ENCODE results near the gene KIZ.

The KIZ gene

DNA sequence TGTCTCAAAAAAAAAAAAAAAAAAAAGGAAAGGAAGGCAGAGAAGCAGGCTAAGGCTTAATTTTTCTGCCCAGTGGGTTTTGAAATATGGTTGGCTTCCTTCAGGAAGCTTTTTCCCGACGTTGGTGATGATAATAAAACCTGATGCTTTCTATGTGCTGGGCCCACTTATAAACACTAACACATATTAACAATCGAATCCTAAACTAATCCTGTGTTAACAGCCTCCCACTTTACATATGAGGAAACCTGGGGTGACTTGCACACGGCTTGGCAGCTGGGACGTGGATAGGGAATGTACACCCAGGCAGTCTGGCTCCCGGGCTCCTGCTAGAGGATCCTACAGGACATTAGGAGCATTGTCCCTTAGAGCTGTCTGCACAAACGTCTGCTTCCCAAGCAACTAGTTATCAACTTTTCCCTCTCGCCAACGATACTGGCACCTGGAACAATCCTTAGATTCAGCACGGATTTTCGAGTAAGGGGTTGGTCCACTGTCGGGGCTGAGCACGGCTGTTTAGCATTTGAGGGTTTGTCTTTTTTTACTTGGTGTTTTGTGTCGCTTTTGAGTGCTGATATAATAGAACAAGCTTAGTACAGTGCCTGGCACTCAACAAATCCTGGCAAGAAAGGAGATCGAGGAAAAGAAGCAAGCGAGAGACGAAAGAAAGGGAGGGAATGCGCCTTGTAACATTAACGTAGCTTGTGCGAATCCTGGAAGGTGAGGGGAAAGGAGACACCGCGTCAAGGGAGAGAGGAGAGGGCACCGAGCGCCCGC is 622 bp upstream of the KIZ start:
- Histone ChIP-seq H3K9me3 (ENCODE audit: control insufficient read depth, insufficient read depth, low read length) (0 out of 2 replicates have a peak, but pooled peaks cover 3% of the 10 kb centered on the region), H3K4me1 (ENCODE audit: control insufficient read depth, insufficient read depth, low read length) (peaks cover 24% of the 10 kb centered on the region), H3K9ac (ENCODE audit: low read depth, low read length) (0 out of 2 replicates have a peak overlapping the region, but pooled peaks have one; percentile 29), H3K27me3 (ENCODE audit: control insufficient read depth, insufficient read depth, low read length) (no peaks in the 10 kb centered on the region), H3K27ac (ENCODE audit: low read depth, low read length) (peak overlapping the region; percentile 35), H3K4me3 (ENCODE audit: low read depth, low read length) (peak overlapping the region; percentile 64), H3K36me3 (ENCODE audit: control insufficient read depth, insufficient read depth, low read length) (no peaks in the 10 kb centered on the region)

DNA sequence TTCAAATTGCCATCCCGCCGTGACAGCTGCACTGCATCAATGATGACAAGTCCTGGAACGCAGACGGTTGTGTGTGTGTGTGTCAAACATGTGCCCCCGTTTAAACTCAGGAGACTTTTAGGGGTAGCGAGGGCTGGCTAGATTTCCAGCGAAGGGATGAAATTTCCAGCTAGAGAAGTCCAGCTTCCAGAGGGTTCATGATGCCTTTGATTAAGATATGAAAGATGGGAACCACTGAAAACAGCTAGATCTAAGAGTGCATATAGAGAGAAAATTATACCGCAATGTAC is 644 bp downstream of the KIZ start:
- H3K9me3 ChIP-seq (ENCODE audit: control insufficient read depth, insufficient read depth, low read length): no peaks in the 10 kb centered on the region
- peaks cover 36% of the 10 kb centered on the region for H3K4me1 ChIP-seq (ENCODE audit: control insufficient read depth, insufficient read depth, low read length)
- H3K9ac ChIP-seq (ENCODE audit: low read depth, low read length): peak overlapping the region; percentile 52; the same call in 1 of the 2 replicates
- no peaks in the 10 kb centered on the region for H3K27me3 ChIP-seq (ENCODE audit: control insufficient read depth, insufficient read depth, low read length)
- no peak overlapping the region for H3K27ac ChIP-seq (ENCODE audit: low read depth, low read length)
- H3K4me3 ChIP-seq (ENCODE audit: low read depth, low read length): peak overlapping the region; percentile 81
- H3K36me3 ChIP-seq (ENCODE audit: control insufficient read depth, insufficient read depth, low read length): 0 out of 2 replicates have a peak, but pooled peaks cover 4% of the 10 kb centered on the region

DNA sequence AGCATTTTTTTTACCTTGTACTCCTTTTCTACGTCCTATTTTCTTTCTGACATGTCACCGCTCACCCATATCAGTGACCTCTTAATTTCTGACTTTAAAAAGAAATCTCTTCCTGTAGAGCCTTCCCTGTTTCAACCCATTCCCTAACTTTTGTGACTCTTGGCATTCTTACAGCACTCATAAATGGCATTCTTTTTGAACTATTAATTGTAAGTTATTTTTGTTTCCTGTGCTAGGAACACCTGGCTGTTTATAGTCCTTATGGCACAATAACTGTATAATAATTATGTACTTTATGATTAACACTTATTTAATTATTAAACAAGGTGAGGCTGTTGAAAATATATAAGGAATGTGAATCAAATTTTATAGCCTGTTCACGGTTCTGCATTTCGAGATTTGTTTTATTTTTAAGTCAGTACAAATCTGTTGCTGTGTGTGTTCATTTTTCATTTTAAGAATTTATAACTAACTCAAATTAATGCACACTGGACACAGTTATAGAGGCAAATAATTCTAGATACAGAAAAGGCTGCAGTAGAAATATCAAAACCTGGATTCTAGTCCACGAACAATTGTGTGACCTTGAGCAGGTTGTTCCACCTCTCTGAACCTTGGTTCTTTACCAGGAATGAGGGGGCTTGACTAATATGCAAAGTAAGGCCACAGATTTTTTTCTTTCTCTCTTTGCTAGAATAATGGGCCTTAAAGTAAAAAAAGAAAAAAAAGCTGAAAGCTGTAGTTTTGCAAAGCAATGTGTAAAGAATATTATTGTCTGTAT is 1.5 kb downstream of the KIZ start:
- Histone ChIP-seq H3K4me3 (ENCODE audit: low read depth, low read length) (peak overlapping the region; percentile 81), H3K9me3 (ENCODE audit: control insufficient read depth, insufficient read depth, low read length) (no peaks in the 10 kb centered on the region), H3K9ac (ENCODE audit: low read depth, low read length) (no peak overlapping the region), H3K27me3 (ENCODE audit: control insufficient read depth, insufficient read depth, low read length) (no peaks in the 10 kb centered on the region), H3K36me3 (ENCODE audit: control insufficient read depth, insufficient read depth, low read length) (0 out of 2 replicates have a peak, but pooled peaks cover 10% of the 10 kb centered on the region), H3K4me1 (ENCODE audit: control insufficient read depth, insufficient read depth, low read length) (peaks cover 44% of the 10 kb centered on the region), H3K27ac (ENCODE audit: low read depth, low read length) (no peak overlapping the region)

DNA sequence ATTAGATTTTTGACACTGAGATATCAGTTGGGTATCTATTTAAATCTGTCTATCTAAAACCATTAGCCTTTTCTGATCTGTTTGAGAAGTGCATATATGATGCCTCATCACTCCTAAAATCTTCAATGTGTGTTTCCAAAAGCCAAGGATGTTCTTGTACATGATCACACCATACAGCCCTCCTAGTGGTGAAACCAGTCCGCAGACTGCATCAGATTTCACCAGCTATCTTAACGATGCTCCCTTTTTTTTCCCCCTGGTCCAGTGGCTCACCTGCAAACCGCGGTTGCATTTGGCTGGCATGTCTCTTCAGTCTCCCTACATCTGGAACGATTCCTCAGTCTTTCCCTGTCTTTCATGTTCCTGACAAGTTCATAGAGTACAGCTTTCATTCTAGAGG is 4.0 kb downstream of the KIZ start:
- H3K36me3 ChIP-seq (ENCODE audit: control insufficient read depth, insufficient read depth, low read length): peaks cover 29% of the 10 kb centered on the region; the same call in 1 of the 2 replicates
- no peaks in the 10 kb centered on the region for H3K27me3 ChIP-seq (ENCODE audit: control insufficient read depth, insufficient read depth, low read length)
- no peak overlapping the region for H3K27ac ChIP-seq (ENCODE audit: low read depth, low read length)
- H3K9me3 ChIP-seq (ENCODE audit: control insufficient read depth, insufficient read depth, low read length): no peaks in the 10 kb centered on the region
- no peak overlapping the region for H3K4me3 ChIP-seq (ENCODE audit: low read depth, low read length)
- H3K9ac ChIP-seq (ENCODE audit: low read depth, low read length): no peak overlapping the region
- peaks cover 45% of the 10 kb centered on the region for H3K4me1 ChIP-seq (ENCODE audit: control insufficient read depth, insufficient read depth, low read length)

DNA sequence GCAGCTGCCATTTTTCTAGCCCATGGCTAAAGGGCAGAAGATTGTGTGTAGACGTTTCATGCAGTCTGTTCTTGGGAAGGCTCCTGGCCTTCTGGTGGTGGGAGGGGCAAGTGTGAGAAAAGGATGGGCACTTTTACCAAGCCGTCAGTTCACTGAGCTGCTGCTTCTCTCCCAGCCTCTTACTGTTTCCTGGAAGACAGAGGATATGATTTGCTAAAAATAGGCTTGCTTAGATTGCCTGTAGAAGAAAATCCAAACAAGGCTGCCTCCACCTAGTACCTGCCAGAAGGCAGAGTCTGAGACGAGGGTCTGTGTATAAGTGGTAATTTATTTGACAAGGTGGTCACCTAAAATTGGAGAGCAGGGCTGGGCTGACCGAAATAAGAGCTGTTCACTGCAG is 7.5 kb downstream of the KIZ start:
- Histone ChIP-seq H3K27ac (ENCODE audit: low read depth, low read length) (no peak overlapping the region), H3K4me3 (ENCODE audit: low read depth, low read length) (no peak overlapping the region), H3K36me3 (ENCODE audit: control insufficient read depth, insufficient read depth, low read length) (peaks cover 53% of the 10 kb centered on the region), H3K9me3 (ENCODE audit: control insufficient read depth, insufficient read depth, low read length) (no peaks in the 10 kb centered on the region), H3K4me1 (ENCODE audit: control insufficient read depth, insufficient read depth, low read length) (peaks cover 26% of the 10 kb centered on the region), H3K9ac (ENCODE audit: low read depth, low read length) (no peak overlapping the region), H3K27me3 (ENCODE audit: control insufficient read depth, insufficient read depth, low read length) (no peaks in the 10 kb centered on the region)

DNA sequence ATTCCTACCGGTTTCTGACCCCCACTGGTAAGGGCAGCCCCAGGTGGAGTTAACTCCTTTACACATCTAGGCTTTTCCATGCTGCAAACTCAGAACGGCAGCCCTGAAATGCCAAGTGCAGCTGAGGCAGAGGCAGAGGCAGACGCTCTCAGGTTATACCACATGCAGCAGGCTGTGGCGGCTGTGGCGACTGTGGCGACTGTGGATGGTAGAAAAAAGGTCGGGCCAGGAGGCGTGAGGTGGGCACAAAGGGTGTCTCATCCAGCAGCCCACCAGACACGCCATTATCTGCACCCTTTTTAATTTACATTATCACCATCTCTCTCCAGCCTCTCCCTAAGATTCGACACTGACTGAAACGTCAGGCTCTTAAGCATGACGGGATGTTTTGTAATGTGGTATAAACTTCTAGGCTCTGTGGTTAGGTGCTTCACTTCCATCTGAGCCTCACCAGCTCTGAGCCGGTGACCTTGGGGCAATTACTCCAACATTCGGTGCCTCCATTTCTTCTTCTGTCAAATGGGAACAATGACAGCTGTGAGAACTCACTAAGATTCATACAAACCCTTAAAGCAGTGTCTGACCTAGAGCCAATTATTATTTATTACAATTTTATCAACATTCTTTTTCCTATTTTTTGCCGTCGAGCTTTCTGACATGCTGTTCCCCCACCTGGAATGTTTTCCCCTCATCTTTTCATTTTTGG is 8.2 kb downstream of the KIZ start:
- Histone ChIP-seq H3K27ac (ENCODE audit: low read depth, low read length) (no peak overlapping the region), H3K4me1 (ENCODE audit: control insufficient read depth, insufficient read depth, low read length) (peaks cover 26% of the 10 kb centered on the region), H3K9me3 (ENCODE audit: control insufficient read depth, insufficient read depth, low read length) (no peaks in the 10 kb centered on the region), H3K36me3 (ENCODE audit: control insufficient read depth, insufficient read depth, low read length) (peaks cover 59% of the 10 kb centered on the region), H3K27me3 (ENCODE audit: control insufficient read depth, insufficient read depth, low read length) (no peaks in the 10 kb centered on the region), H3K9ac (ENCODE audit: low read depth, low read length) (no peak overlapping the region), H3K4me3 (ENCODE audit: low read depth, low read length) (no peak overlapping the region)

DNA sequence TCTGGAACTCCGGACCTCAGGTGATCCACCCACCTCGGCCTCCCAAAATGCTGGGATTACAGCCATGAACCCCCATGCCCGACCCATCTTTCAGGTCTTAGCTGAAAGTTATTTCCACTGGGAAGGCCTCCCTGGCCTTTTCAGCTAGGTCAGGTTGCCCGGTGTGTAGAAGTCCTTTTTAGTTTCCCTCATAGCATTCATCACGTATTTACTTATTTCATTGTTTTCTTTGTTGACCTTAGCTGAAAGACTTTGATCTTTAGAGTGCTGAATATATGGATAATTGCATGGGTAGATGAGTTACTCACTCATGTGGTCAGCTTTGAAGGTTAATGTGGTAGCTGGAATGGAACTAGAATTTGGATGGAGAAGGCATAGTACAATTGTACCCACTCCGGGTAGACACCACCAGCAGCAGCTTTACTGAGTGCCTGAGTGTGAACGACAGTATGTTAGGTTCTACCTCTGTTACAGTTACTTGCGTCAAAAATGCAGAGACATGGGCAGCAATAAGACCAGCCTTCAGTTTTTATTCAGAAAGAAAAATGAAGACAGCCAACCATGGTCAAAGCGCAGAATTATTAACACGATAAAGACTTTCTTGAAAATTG is 9.1 kb downstream of the KIZ start:
- no peaks in the 10 kb centered on the region for H3K27me3 ChIP-seq (ENCODE audit: control insufficient read depth, insufficient read depth, low read length)
- peaks cover 23% of the 10 kb centered on the region for H3K4me1 ChIP-seq (ENCODE audit: control insufficient read depth, insufficient read depth, low read length)
- no peak overlapping the region for H3K27ac ChIP-seq (ENCODE audit: low read depth, low read length)
- H3K9me3 ChIP-seq (ENCODE audit: control insufficient read depth, insufficient read depth, low read length): no peaks in the 10 kb centered on the region
- no peak overlapping the region for H3K9ac ChIP-seq (ENCODE audit: low read depth, low read length)
- no peak overlapping the region for H3K4me3 ChIP-seq (ENCODE audit: low read depth, low read length)
- peaks cover 68% of the 10 kb centered on the region for H3K36me3 ChIP-seq (ENCODE audit: control insufficient read depth, insufficient read depth, low read length)

DNA sequence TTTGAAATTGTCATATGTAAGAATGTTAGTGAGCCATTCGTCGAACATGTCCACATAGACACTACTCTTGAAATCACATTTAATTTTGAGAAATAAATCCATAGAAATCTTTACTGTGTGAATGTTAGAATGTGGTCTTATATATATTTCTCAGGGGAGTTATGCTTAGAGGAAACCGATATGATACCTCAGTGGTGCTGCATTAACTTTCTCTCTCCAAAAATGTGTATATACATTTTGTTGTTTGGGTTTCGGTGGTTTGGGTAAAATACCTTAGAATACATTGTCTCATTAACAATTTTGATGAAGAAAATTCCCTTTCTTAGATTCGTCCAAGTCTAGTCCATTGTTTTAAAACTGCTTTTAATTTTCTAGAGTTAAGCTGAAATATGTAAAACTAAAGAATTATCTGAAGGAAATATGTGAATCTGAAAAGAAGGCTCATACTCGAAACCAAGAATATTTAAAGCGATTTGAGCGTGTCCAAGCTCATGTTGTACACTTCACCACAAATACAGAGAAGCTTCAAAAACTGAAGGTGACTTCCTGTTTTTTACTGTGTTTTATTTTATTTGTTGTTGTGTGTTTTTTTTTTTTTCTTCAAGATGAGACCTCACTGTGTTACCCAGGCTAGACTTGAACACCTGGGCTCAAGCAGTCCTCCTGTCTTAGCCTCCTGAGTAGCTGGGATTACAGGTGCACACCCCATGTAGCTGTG is 10.3 kb downstream of the KIZ start:
- no peaks in the 10 kb centered on the region for H3K27me3 ChIP-seq (ENCODE audit: control insufficient read depth, insufficient read depth, low read length)
- no peak overlapping the region for H3K4me3 ChIP-seq (ENCODE audit: low read depth, low read length)
- peaks cover 72% of the 10 kb centered on the region for H3K36me3 ChIP-seq (ENCODE audit: control insufficient read depth, insufficient read depth, low read length)
- H3K4me1 ChIP-seq (ENCODE audit: control insufficient read depth, insufficient read depth, low read length): peaks cover 13% of the 10 kb centered on the region
- H3K27ac ChIP-seq (ENCODE audit: low read depth, low read length): no peak overlapping the region
- H3K9me3 ChIP-seq (ENCODE audit: control insufficient read depth, insufficient read depth, low read length): no peaks in the 10 kb centered on the region
- H3K9ac ChIP-seq (ENCODE audit: low read depth, low read length): no peak overlapping the region

DNA sequence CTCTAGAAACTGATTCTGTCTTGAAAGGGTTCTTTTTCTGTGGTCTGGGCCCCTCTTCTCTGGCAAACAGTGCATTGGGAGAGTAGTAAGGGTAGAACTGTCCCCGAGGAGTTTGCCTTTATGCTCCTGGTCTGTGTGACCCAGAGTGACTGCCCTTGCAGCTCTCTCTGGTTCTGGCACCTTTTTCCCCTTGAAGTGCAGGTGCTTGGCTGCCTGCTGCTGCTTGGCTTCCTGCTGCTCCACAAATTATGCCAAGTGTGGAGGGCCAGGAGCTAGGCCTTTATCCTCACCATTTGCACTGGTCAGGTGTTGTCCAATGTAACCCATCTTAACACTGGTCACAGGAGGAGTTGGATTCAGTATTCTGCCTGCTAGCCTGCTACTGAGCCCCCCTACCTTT is 11.2 kb downstream of the KIZ start:
- peaks cover 66% of the 10 kb centered on the region for H3K36me3 ChIP-seq (ENCODE audit: control insufficient read depth, insufficient read depth, low read length)
- no peaks in the 10 kb centered on the region for H3K27me3 ChIP-seq (ENCODE audit: control insufficient read depth, insufficient read depth, low read length)
- no peaks in the 10 kb centered on the region for H3K9me3 ChIP-seq (ENCODE audit: control insufficient read depth, insufficient read depth, low read length)
- H3K4me1 ChIP-seq (ENCODE audit: control insufficient read depth, insufficient read depth, low read length): peaks cover 4% of the 10 kb centered on the region; the same call in 1 of the 2 replicates
- H3K9ac ChIP-seq (ENCODE audit: low read depth, low read length): no peak overlapping the region
- no peak overlapping the region for H3K27ac ChIP-seq (ENCODE audit: low read depth, low read length)
- no peak overlapping the region for H3K4me3 ChIP-seq (ENCODE audit: low read depth, low read length)

DNA sequence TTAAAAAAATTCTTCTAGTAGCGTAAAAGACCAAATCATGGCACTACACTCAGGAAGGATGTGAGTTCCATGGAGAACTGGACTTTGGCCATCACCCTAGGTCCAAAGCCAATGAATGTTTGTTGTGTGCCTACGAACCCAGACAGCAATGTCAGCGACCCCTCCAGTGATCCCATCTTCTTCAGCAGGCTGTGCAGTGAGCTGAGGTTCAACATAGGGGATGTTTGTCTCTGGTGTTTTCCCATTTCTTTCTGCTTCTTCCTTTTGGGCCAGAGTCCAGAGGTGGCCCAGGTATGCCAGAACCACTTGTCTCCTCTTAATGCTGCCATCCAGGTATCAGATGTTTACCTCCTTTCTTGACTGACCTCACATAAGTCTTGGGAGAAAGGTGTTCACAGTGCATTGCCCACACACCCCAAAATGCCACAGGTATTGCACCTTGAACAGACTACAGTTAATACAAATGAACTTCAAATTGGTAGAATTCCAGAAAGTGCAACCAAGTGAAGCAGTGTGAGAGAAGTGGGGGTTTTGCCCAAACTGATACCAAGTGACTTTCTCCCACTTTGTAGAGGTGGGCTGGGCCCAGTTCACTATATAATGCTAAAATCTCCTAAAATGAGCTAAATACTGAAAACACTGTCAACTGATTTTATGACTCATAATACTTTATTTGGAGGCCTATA is 14.1 kb downstream of the KIZ start:
- no peak overlapping the region for H3K27ac ChIP-seq (ENCODE audit: low read depth, low read length)
- no peak overlapping the region for H3K4me3 ChIP-seq (ENCODE audit: low read depth, low read length)
- peaks cover 47% of the 10 kb centered on the region for H3K36me3 ChIP-seq (ENCODE audit: control insufficient read depth, insufficient read depth, low read length)

More for the DNA sequence above, 14.1 kb downstream of the KIZ start:
- Histone ChIP-seq H3K27me3 (ENCODE audit: control insufficient read depth, insufficient read depth, low read length) (no peaks in the 10 kb centered on the region), H3K4me1 (ENCODE audit: control insufficient read depth, insufficient read depth, low read length) (no peaks in the 10 kb centered on the region), H3K9ac (ENCODE audit: low read depth, low read length) (no peak overlapping the region), H3K9me3 (ENCODE audit: control insufficient read depth, insufficient read depth, low read length) (no peaks in the 10 kb centered on the region)

Measured in HUES48 (cell line).